Measurements from ENCODE around the gene C16orf82.

The C16orf82 gene

GRCh38 chr16:27066668-27067537, at the start of gene C16orf82:
Gene C16orf82 (plus strand): TSS chr16:27066927.
- peak in 1 of 56 donors; percentile 1 for DNase-seq

- no peak for DNase-seq
Measured at GRCh38 chr16:27020031-27020430, 46.7 kb upstream of the C16orf82 start.

DNA sequence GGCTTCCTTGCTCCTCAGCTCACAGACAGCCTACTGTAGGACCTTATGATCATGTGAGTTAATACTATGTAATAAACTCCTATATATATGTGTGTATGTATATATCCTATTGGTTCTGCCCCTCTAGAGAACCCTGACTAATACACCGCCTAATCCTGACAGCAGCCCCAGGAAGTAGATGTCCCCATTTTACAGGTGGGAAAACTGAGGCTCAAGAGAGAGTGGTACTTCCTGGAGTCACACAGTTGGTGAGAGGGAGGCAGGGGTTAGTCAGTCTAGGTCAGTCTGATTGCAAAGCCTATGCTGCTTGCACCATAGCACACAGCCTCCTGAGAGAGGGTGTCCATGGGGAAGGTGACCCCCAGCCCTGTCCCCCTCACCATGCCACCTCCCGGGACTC, 42.7 kb upstream of the C16orf82 start:
- no peak for DNase-seq

GRCh38 chr16:27025581-27025980, 41.1 kb upstream of the C16orf82 start:
- DNase-seq = no peak

GRCh38 chr16:27027971-27028370, 38.8 kb upstream of the C16orf82 start:
- DNase-seq = peak in 4 of 56 donors; percentile 0 to 6 (median 2)

- DNase-seq = no peak
Measured at GRCh38 chr16:27028591-27029110, 38.1 kb upstream of the C16orf82 start.

DNA sequence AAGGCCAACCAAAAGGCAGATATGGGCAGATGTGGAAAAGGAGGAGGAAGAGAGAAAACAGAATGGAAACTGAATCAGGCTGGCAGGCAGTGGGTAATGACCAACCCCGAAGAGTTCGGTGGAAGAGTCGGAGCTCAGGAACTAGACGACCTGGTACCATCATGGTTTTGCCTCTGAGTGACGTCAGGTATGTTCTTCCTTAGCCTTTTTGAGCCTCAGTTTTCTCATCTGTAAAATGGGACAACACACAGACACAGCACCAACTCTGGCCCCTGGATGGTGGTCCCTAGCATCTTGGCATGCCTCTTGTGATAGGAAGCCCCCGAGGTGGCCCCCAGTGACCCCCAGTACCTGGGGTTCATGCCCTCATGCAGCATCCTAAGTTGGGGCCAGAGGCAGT, 37.2 kb upstream of the C16orf82 start:
- no peak for DNase-seq

GRCh38 chr16:27033281-27033979, 33.3 kb upstream of the C16orf82 start:
- DNase-seq = no peak

DNA sequence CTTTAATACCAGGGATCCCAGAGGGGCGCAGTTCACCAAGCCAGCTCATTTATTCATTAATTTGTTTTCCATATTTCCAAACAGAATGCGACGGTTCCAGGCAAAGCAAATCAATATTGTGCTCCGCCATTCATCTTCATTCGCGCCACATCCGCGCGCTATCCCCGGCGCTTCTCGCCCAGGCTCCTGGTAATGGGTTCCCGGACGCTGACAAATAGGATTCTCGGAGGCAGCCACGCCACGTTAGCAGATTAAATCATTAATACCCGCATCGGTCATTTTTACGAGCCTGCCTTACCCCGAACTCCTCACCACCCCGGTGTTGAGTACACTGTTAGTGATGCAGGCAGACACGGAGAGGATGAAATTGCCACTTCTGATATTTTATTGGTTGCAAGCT, 26.0 kb upstream of the C16orf82 start:
- DNase-seq = no peak

DNA sequence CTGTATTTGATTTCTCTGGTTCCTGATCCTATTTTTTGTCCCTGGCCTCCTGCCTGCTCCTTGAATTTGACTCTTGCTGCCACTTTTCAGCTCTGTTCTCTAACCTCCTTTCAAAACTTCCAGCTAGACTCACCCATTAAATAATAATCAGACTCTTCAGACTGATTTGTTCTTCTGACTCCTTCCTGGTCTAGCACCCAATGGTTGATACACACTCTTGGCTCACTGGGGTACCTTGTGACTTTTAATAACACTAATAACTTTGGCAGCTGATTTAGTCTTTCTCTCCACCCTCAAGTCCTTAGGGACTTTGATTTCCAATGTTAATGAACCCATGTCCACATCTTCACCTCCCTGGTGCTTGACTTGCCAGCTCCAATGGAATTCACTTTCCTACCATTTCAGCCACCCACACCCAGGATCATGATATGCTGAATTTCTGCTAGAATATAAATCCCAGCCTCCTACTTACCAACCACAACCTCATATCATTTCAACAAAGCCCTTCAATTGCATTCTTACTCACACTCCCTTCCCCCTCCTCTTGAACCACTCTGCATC, 19.7 kb upstream of the C16orf82 start:
- DNase-seq = no peak

GRCh38 chr16:27048316-27048715, 18.4 kb upstream of the C16orf82 start:
- DNase-seq = no peak

DNA sequence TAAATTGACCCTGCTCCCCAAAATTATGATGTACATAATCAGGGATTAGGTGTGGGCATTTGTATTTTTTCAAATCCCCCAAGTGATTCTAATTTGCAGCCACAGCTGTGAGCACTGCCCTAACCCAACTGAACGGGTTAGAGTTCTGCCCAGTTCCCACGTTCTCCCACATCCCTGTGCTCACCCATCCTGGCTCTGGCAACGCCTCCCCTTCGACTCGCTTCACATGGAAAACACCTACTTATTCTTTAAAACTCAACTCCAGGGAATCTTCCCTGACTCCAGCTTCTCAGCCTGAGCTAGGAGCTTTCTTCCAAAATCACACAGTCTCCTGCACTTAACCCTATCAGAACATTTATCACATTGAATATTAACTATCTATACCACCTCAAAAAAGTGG, 17.6 kb upstream of the C16orf82 start:
- no peak for DNase-seq

- DNase-seq = peak in 4 of 56 donors; percentile 2 to 11 (median 5)
Measured at GRCh38 chr16:27052007-27052406, 14.7 kb upstream of the C16orf82 start.

GRCh38 chr16:27053996-27054395, 12.7 kb upstream of the C16orf82 start:
- DNase-seq = no peak

DNA sequence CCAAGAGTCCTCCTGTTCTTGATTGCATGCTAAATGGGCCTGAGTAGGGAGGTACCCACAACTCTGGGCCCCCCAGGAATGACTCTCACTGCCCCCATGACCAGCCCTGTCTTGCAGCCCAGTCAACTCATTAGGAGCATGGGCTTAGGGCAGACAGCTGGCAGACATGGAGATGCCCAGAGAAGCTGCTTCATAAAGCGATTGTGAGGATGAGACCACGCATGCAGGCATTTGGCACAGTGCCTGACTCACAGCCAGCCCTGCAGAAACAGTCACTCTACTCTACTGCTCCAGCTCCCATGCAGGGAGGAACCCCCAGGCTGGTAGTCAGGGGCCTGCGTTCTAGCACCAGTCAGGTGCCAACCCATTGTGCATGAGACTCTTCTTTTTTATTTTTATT, 8.4 kb upstream of the C16orf82 start:
- no peak for DNase-seq

GRCh38 chr16:27070776-27071175, 4.0 kb downstream of the C16orf82 start:
- no peak for DNase-seq

DNA sequence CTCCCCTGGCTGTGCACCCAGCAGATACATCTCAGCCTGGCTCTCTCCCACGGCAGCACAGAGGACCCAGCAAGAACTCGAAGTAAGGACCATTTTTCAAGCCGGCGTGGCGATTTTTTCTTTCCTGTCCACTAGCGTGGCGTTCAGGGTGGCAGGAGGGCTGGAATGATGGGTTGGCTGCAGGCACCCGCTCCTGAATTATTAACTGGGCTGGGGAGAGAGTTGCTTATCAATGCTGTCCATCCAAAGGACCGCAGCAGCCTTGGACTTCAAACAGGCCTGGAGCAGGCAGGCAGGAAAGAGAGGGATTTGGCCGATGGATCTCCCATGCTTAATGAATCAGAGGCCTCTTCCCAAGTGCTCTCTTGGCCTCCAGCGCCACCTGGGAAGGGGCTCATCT, 7.0 kb downstream of the C16orf82 start:
- DNase-seq = no peak

DNA sequence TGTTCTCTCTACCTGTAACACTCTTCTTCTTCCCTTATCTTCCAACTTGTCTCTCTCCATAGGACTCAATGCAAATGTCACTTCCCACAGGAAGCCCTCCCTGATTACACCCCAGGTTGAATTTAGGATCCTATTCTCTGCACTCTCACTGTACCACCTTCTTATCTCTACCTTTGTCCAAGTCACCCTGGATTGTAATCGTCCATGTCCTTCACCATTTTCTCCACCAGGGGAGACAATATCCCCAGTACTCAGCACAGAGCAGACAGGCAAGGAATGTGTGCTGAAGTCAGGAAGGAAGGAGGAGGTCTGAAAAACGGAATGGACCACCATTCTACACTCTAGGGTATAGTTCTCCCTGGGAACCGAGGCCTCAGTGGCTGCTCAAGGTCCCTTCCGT, 14.2 kb downstream of the C16orf82 start:
- no peak for DNase-seq

GRCh38 chr16:27083861-27084261, 17.1 kb downstream of the C16orf82 start:
- DNase-seq = peak in 1 of 56 donors; percentile 14

DNA sequence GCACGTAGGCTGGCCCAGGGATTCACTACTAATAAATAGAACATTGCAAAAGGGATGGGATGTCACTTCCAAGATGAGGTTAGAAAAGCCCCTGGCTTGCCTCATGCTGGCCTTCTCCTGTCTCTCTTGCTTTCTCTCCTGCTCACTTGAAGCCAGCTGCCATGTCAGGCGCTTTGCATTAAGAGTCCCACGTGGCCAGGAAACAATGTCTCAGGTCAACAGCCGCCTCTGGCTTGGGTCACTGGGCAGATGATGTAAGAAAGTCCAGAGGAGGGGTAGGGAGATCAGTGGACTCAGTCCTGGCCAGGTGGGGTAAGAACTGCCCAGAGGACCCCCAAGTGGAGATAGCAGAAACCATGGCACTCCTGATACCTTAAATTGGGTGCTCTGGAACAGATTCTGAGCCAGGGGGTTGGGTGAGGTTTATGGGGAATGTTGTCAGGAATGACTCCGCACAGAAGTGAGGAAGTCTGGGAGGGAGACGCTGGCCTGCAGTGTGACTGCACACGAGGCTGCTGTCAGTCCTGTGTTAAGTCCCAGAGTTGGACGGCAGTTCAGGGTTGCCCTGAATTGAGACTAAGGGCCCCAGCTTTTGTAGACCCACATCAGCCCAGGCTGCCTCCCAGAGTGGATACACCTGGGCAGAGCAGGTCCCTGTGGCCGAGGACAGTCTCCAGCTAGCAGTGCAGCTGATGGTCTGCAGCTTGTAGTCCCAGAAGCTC, 17.7 kb downstream of the C16orf82 start:
- DNase-seq = no peak

DNA sequence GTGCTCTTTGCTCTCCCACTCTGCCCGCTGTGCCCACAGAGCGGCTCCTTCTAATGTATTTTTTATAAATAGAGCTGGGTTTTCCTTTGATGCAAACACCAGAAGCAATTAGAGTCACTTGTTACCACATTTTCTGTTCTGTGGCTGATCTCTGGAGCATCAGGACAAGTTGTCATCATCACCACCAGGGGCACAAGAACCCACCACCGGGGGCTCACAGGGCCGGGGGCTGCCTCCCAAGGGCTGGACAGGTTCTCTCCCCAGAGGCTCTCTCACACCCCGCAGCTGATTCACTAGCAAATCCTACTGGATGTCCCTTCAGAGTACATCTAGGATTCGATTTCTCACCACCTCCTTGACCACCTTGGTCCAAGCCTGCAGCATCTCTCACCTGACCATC, 18.5 kb downstream of the C16orf82 start:
- no peak for DNase-seq
